WTC11 (cell line): ENCODE measurements around the gene NR2C2AP. TPM values are rescaled to one million over a fixed set of nuclear protein-coding genes. Genes with fewer than 3 reads are reported as not detected.

ENCODE experiments used
- ATAC-seq: fragments of 200-7000 bp; cut with Tn5 transposase; 2 replicates; pipeline ENCODE4 v1.10.0; 2021; ENCODE audit warnings: mild to moderate bottlenecking, moderate library complexity
- CTCF ChIA-PET: fragments of 300-600 bp; sonication (Branson Sonifier 250); formaldehyde crosslinking; loops from one replicate; lab custom pipeline; 2021; ENCODE audit warnings: antibody characterized with exemption; lab: Charles Lee
- POLR2A ChIA-PET: fragments of 350-600 bp; sonication (Branson Sonifier 250); formaldehyde crosslinking; loops from one replicate; lab custom pipeline; 2021; ENCODE audit warnings: antibody characterized with exemption; lab: Charles Lee
- DNase-seq: peaks from one replicate; pipeline ENCODE4 v3.0.0; 2021; ENCODE audit warnings: low spot score
- H3K27ac Mint-ChIP-seq: 2 replicates; pipeline ENCODE4 v1.8.0; 2021; ENCODE audit warnings: mixed read lengths
- H3K27me3 Mint-ChIP-seq: 2 replicates; pipeline ENCODE4 v1.8.0; 2021; ENCODE audit warnings: low read depth, mild to moderate bottlenecking, moderate library complexity, mixed read lengths
- H3K36me3 Mint-ChIP-seq: 2 replicates; pipeline ENCODE4 v1.8.0; 2021; ENCODE audit warnings: mixed read lengths
- H3K4me1 Mint-ChIP-seq: 2 replicates; pipeline ENCODE4 v1.8.0; 2022; ENCODE audit warnings: mixed read lengths
- H3K4me3 Mint-ChIP-seq: 2 replicates; pipeline ENCODE4 v1.8.0; 2021; ENCODE audit warnings: mild to moderate bottlenecking, moderate library complexity, mixed read lengths
- H3K9me3 Mint-ChIP-seq: 2 replicates; pipeline ENCODE4 v1.8.0; 2021; ENCODE audit warnings: mixed read lengths
- ATF2 ChIP-seq: sonication (generic); formaldehyde crosslinking; IDR thresholded peaks from 2 replicates; pipeline ENCODE4 v1.8.1; 2022; ENCODE audit warnings: low read depth, missing genetic modification reagents, borderline replicate concordance
- ATF6 ChIP-seq: sonication (generic); formaldehyde crosslinking; IDR thresholded peaks from 2 replicates; pipeline ENCODE4 v1.8.1; 2023; ENCODE audit warnings: mild to moderate bottlenecking, missing genetic modification reagents
- ETV6 ChIP-seq: sonication (generic); formaldehyde crosslinking; IDR thresholded peaks from 2 replicates; pipeline ENCODE4 v1.8.1; 2022; ENCODE audit warnings: mild to moderate bottlenecking, missing genetic modification reagents
- MXD4 ChIP-seq: fragments of 250-450 bp; sonication (Bioruptor Pico); IDR thresholded peaks from 2 replicates; pipeline ENCODE4 v1.8.0; 2021; ENCODE audit warnings: mild to moderate bottlenecking, moderate library complexity, borderline replicate concordance
- MYBL2 ChIP-seq: sonication (generic); formaldehyde crosslinking; IDR thresholded peaks from 2 replicates; pipeline ENCODE4 v1.8.1; 2023; ENCODE audit warnings: mild to moderate bottlenecking, moderate library complexity, missing genetic modification reagents
- RORB ChIP-seq: fragments of 250-450 bp; sonication (Bioruptor Pico); IDR thresholded peaks from 2 replicates; pipeline ENCODE4 v1.9.0; 2021; ENCODE audit warnings: mild to moderate bottlenecking
- SMAD3 ChIP-seq: sonication (generic); formaldehyde crosslinking; IDR thresholded peaks from 2 replicates; pipeline ENCODE4 v1.8.0; 2022; ENCODE audit warnings: missing genetic modification reagents, mild to moderate bottlenecking, borderline replicate concordance
- STAT6 ChIP-seq: sonication (generic); formaldehyde crosslinking; conservative IDR thresholded peaks from 2 replicates; pipeline ENCODE4 v1.8.1; 2023; ENCODE audit warnings: mild to moderate bottlenecking, low read depth, missing genetic modification reagents, moderate library complexity
- TEAD4 ChIP-seq: sonication (generic); formaldehyde crosslinking; IDR thresholded peaks from 2 replicates; pipeline ENCODE4 v1.8.0; 2022; ENCODE audit warnings: mild to moderate bottlenecking, missing genetic modification reagents
- USF2 ChIP-seq: sonication (generic); formaldehyde crosslinking; IDR thresholded peaks from 2 replicates; pipeline ENCODE4 v1.8.1; 2023; ENCODE audit warnings: mild to moderate bottlenecking, missing genetic modification reagents, moderate library complexity
- ZBTB43 ChIP-seq: sonication (generic); formaldehyde crosslinking; IDR thresholded peaks from 2 replicates; pipeline ENCODE4 v1.8.1; 2023; ENCODE audit warnings: mild to moderate bottlenecking, missing genetic modification reagents
- ZNF263 ChIP-seq: sonication (generic); formaldehyde crosslinking; IDR thresholded peaks from 2 replicates; pipeline ENCODE4 v1.8.1; 2022; ENCODE audit warnings: low read depth, mild to moderate bottlenecking, moderate library complexity, missing genetic modification reagents
- ZNF423 ChIP-seq: fragments of 250-450 bp; sonication (Bioruptor Pico); IDR thresholded peaks from 2 replicates; pipeline ENCODE4 v2.1.2; 2022; ENCODE audit warnings: mild to moderate bottlenecking, moderate library complexity
- ZNF425 ChIP-seq: fragments of 250-450 bp; sonication (Bioruptor Pico); conservative IDR thresholded peaks from 2 replicates; pipeline ENCODE4 v1.9.0; 2021; ENCODE audit warnings: mild to moderate bottlenecking
- ZNF671 ChIP-seq: fragments of 250-450 bp; sonication (Bioruptor Pico); IDR thresholded peaks from 2 replicates; pipeline ENCODE4 v1.8.0; 2021; ENCODE audit warnings: mild to moderate bottlenecking
- ZSCAN18 ChIP-seq: fragments of 250-450 bp; sonication (Bioruptor Pico); IDR thresholded peaks from 2 replicates; pipeline ENCODE4 v2.1.2; 2022; ENCODE audit warnings: mild to moderate bottlenecking, moderate library complexity
- total RNA-seq: library from RNA; stranded (reverse); gene quantifications from 3 replicates; pipeline ENCODE4 v1.2.3, GENCODE V29; 2021
- TF ChIP-seq, protein P1 (sequence below): sonication (generic); formaldehyde crosslinking; IDR thresholded peaks from 2 replicates; pipeline ENCODE4 v1.8.0; 2022; ENCODE audit warnings: mild to moderate bottlenecking, missing genetic modification reagents
- TF ChIP-seq, protein P2 (sequence below): sonication (generic); formaldehyde crosslinking; IDR thresholded peaks from 2 replicates; pipeline ENCODE4 v1.8.0; 2023; ENCODE audit warnings: missing genetic modification reagents

Gene NR2C2AP
- total RNA-seq, 1 experiment from 2014 or later: 24.9 TPM

DNA sequence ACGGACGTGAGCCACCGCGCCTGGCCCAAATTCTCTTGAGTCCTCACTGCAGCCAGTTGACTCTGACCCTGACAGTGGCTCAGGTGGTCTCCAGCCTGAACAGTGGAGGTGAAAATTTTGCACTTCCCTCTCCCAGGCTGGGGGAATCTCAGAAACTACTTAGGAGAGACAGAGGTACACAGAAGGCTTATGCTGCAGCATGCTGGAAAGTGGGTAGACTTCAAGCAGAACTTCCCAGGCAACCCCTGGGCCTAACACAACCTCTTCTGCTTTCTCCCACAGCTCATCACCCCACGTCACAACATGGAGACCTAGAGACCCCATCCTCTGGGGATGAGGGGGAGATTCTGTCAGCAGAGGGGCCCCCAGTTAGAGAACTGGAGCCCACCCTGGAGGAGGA, 23.0 kb upstream of the NR2C2AP start:
- no peak for ATAC-seq
- H3K9me3 Mint-ChIP-seq: no peaks in the 10 kb centered on the region
- H3K4me3 Mint-ChIP-seq: no peak overlapping the region
- no peaks in the 10 kb centered on the region for H3K36me3 Mint-ChIP-seq
- peaks cover 50% of the 10 kb centered on the region for H3K27me3 Mint-ChIP-seq
- H3K27ac Mint-ChIP-seq: no peak overlapping the region
- CTCF ChIA-PET: interaction anchor here (1.1 to 2.2 kb wide), 4 partner anchors 23 to 95 kb away, joined by 3 to 13 read pairs (median 8); partner anchors contain the start of gene MAU2
- H3K4me1 Mint-ChIP-seq: peaks cover 2% of the 10 kb centered on the region
- TF ChIP-seq ETV6 (CRISPR knock-in tag) (no peak), ZNF425 (CRISPR knock-in tag) (no peak), ZNF671 (CRISPR knock-in tag) (no peak), USF2 (no peak), TEAD4 (CRISPR knock-in tag) (no peak), RORB (CRISPR knock-in tag) (no peak), ZNF263 (no peak), ZSCAN18 (no peak), MYBL2 (no peak), ATF6 (CRISPR knock-in tag) (no peak)
- TF ChIP-seq, protein P1, sequence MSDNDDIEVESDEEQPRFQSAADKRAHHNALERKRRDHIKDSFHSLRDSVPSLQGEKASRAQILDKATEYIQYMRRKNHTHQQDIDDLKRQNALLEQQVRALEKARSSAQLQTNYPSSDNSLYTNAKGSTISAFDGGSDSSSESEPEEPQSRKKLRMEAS (CRISPR knock-in tag): no peak
- TF ChIP-seq, all 79 proteins: peak for 0
- POLR2A ChIA-PET: no interaction called here
- no peak for DNase-seq

GRCh38 chr19:19224852-19225494, 21.8 kb upstream of the NR2C2AP start:
- Mint-ChIP-seq H3K9me3 (no peaks in the 10 kb centered on the region), H3K4me3 (peak overlapping the region; percentile 65), H3K27me3 (peaks cover 46% of the 10 kb centered on the region), H3K27ac (no peak overlapping the region), H3K4me1 (peaks cover 2% of the 10 kb centered on the region), H3K36me3 (no peaks in the 10 kb centered on the region)
- peak; percentile 86 for ATAC-seq
- ChIA-PET POLR2A (interaction anchor here (0.5 to 2.0 kb wide), 4 partner anchors 22 to 901 kb away, joined by 3 to 6 read pairs (median 4); partner anchors contain the start of gene NR2C2AP), CTCF (interaction anchor here (0.5 to 2.2 kb wide), 42 partner anchors 9 to 731 kb away, joined by 3 to 29 read pairs (median 4); partner anchors contain the start of genes BORCS8, GATAD2A, MAU2 and MEF2B)
- DNase-seq: peak; percentile 90
- no peak for TF ChIP-seq MXD4 (CRISPR knock-in tag)
- TF ChIP-seq ZBTB43 (CRISPR knock-in tag): peak; percentile 75; the same call in 1 of the 2 replicates
- TF ChIP-seq, protein P1 (CRISPR knock-in tag): peak; percentile 96
- TF ChIP-seq STAT6 (CRISPR knock-in tag): no peak
- peak; percentile 82; the same call in 1 of the 2 replicates for TF ChIP-seq ETV6 (CRISPR knock-in tag)
- no peak; the same call in 1 of the 2 replicates for TF ChIP-seq ATF2 (CRISPR knock-in tag)
- TF ChIP-seq, protein P2, sequence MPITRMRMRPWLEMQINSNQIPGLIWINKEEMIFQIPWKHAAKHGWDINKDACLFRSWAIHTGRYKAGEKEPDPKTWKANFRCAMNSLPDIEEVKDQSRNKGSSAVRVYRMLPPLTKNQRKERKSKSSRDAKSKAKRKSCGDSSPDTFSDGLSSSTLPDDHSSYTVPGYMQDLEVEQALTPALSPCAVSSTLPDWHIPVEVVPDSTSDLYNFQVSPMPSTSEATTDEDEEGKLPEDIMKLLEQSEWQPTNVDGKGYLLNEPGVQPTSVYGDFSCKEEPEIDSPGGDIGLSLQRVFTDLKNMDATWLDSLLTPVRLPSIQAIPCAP: no peak; the same call in 1 of the 2 replicates
- TF ChIP-seq ZNF263: 0 out of 2 replicates have a peak, but pooled peaks have one; percentile 48
- TF ChIP-seq ZNF423: peak; percentile 43; the same call in 1 of the 2 replicates
- TF ChIP-seq SMAD3: peak; percentile 81; the same call in 1 of the 2 replicates
